Fibroblast of lung (primary cell): ENCODE results near the gene VRK2.

Experiments
- CTCF ChIP-seq, 2 donors: IDR thresholded peaks in 1 of 2; conservative IDR thresholded peaks in 1 of 2; 1 replicate in 1 of 2; 2 replicates in 1 of 2; pipeline ENCODE4 v1.5.1; 2011 to 2012; ENCODE audit warnings: low read length in 2 of 2, control low read depth in 1 of 2, inconsistent platforms in 1 of 2, low read depth in 1 of 2, mild to moderate bottlenecking in 1 of 2
- EZH2 ChIP-seq: IDR thresholded peaks from 2 replicates; pipeline ENCODE4 v1.5.1; 2012; ENCODE audit warnings: low read length, control low read depth, mild to moderate bottlenecking; ENCODE audit errors: missing control alignments

- TF ChIP-seq CTCF (conservative IDR thresholded peaks at IDR 0.05 in 1 of 2, IDR thresholded peaks at IDR 0.05 in 1 of 2; ENCODE audit: low read depth in 1 of 2, low read length in 2 of 2), result no peak
- no peak for TF ChIP-seq EZH2
These were observed 50.4 kb downstream of the VRK2 start for GRCh38 chr2:58097025-58097424.
